Heart right ventricle (tissue), 16 donors: ENCODE measurements around the gene ATP13A4. TPM values are rescaled to one million over a fixed set of nuclear protein-coding genes. Genes with fewer than 3 reads are reported as not detected.

Experiments
- ATAC-seq, 8 donors: fragments of 200-7000 bp; cut with Tn5 transposase; one replicate each; pipeline ENCODE4 v1.9.1; 2020; ENCODE audit warnings: mild to moderate bottlenecking in 8 of 8, moderate library complexity in 8 of 8, moderate number of reproducible peaks in 1 of 8
- DNase-seq, 2 donors: peaks; one replicate each; pipeline ENCODE4 v3.0.0-alpha.2; 2020
- H3K27ac ChIP-seq, 10 donors: fragments of 200-600 bp; sonication (generic) in 2 of 10; one replicate each; pipeline versions ENCODE4 v1.5.0 to v1.8.0; 2020 to 2022; ENCODE audit warnings: mild to moderate bottlenecking in 3 of 10
- H3K27me3 ChIP-seq, 7 donors: fragments of 200-600 bp; one replicate each; pipeline ENCODE4 v1.8.0; 2021 to 2022; ENCODE audit warnings: mild to moderate bottlenecking in 2 of 7
- H3K36me3 ChIP-seq, 9 donors: fragments of 200-600 bp; sonication (generic) in 1 of 9; one replicate each; pipeline versions ENCODE4 v1.5.0 to v1.8.0; 2020 to 2022; ENCODE audit warnings: mild to moderate bottlenecking in 2 of 9
- H3K4me1 ChIP-seq, 9 donors: fragments of 200-600 bp; sonication (generic) in 1 of 9; one replicate each; pipeline versions ENCODE4 v1.5.0 to v1.8.0; 2020 to 2022; ENCODE audit warnings: mild to moderate bottlenecking in 4 of 9
- H3K4me3 ChIP-seq, 10 donors: fragments of 200-600 bp; sonication (generic) in 2 of 10; one replicate each; pipeline versions ENCODE4 v1.5.0 to v1.8.0; 2020 to 2022; ENCODE audit warnings: mild to moderate bottlenecking in 7 of 10, moderate library complexity in 2 of 10
- H3K9me3 ChIP-seq, 11 donors: fragments of 200-600 bp in 10 of 11; sonication (generic) in 2 of 11; one replicate each; pipeline versions ENCODE4 v1.5.0 to v1.8.0; 2013 to 2022; ENCODE audit warnings: mild to moderate bottlenecking in 2 of 11, control low read depth in 1 of 11, moderate library complexity in 1 of 11
- CTCF ChIP-seq, 9 donors: fragments of 200-600 bp; sonication (generic) in 2 of 9; IDR thresholded peaks; one replicate each; pipeline versions ENCODE4 v1.5.0 to v1.8.0; 2021 to 2022; ENCODE audit warnings: antibody characterized with exemption in 9 of 9, mild to moderate bottlenecking in 5 of 9, moderate library complexity in 1 of 9
- WGBS, 2 donors: extraction: QIAGEN DNeasy Blood & Tissue Kit; methylation state at CpG; one replicate each; pipeline ENCODE4 v1.1.7; 2013; ENCODE audit warnings: inconsistent platforms in 1 of 2; 5-methylcytosine and 5-hydroxymethylcytosine counted together
- intact Hi-C, 10 donors: fragments of 100-400 bp; cut with DNase I; formaldehyde crosslinking; loops; one replicate each; pipeline versions ENCODE4 v1.11.1 to v1.14.2; 2022
- polyA plus RNA-seq, 2 donors: library from polyadenylated mRNA; stranded (reverse); fragments of 200-250 nt; gene quantifications; one replicate each; pipeline ENCODE4 v1.2.3, GENCODE V29; 2013
- total RNA-seq, 10 donors: library from RNA; stranded (reverse); fragmentation: NEBNext Ultra II Directional in 3 of 10; extraction: Animal tissue kit (Norgen Biotek cat#: 25700) in 3 of 10; gene quantifications; one replicate each; pipeline versions ENCODE4 v1.2.1 to v1.2.4, GENCODE V29; 2021 to 2023
- donor health status: Arrhythmogenic right ventricular cardiomyopathy.
- donor health status: ischemic (EF 13 %, LVEDD 7.1; RV severe dilation, severe dysfunction).
- donor health status: healthy with polysubstance abuse.
- donor health status: DM: no; HTN: yes; CAD: no.
- donor health status: DM: no; HTN: no; CAD: no.
- donor health status: ischemic (EF 25% LVEDD 6.9; RV normal size, moderate dysfunction).
- donor health status: ischemic (EF 25% LVEDD 5.7; RV mildly dilated, moderate dysfunction).
- donor health status: healthy.
- donor health status: DM: yes; HTN: yes; CAD: no.
- donor health status: Ischemic cardiomyopathy.
- donor health status: ischemic (EF 35%, LVEDD 5.7; RV mildly dilated, moderate dysfunction).
- donor health status: nonischemic (EF 11% LVEDD 7.7; RV severe dilation, severe dysfunction).
- donor health status: DM: yes; HTN: yes; CAD: no.
- donor health status: PGD.
- donor health status: ischemic (EF 29% LVEDD 5.4; RV normal size, mild dysfunction).
- donor health status: nonischemic (EF 23%, LVEDD 6.1; RV moderate dilation, normal function).

The ATP13A4 gene
- total and polyA plus RNA-seq, 12 donors: 0.01 to 0.52 (median 0.19) TPM; not detected in 2

DNA sequence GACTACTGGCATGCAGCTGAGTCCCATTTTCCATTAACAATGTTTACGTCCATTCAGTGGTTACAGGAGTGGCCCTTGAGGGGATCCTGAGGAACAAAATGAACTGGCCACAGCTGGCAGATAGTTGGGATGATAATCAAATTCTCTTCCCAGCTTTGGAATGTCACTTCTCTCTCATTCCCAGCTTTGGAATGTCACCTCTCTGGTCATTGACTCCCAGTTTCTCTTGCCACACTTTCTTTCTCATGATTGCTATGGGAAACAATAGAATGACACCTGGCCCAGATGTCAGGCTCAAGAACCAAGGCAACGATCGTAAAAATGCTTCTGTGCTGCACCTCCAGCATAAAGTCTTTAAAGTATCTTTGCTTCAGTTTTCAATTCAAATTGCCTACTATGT is 34.0 kb downstream of the ATP13A4 start:
- Histone ChIP-seq H3K4me3 (no peak overlapping the region), H3K4me1 (no peaks in the 10 kb centered on the region), H3K27me3 (no peaks in the 10 kb centered on the region), H3K9me3 (no peaks in the 10 kb centered on the region), H3K36me3 (no peaks in the 10 kb centered on the region), H3K27ac (no peak overlapping the region)
- intact Hi-C loops: no loop called here
- WGBS, 2 donors: 68 to 86% methylated on average over 3 of the region's 3 CpGs
- ATAC-seq (no peak), DNase-seq (no peak)
- no peak for TF ChIP-seq CTCF (IDR thresholded peaks at IDR 0.05)

DNA sequence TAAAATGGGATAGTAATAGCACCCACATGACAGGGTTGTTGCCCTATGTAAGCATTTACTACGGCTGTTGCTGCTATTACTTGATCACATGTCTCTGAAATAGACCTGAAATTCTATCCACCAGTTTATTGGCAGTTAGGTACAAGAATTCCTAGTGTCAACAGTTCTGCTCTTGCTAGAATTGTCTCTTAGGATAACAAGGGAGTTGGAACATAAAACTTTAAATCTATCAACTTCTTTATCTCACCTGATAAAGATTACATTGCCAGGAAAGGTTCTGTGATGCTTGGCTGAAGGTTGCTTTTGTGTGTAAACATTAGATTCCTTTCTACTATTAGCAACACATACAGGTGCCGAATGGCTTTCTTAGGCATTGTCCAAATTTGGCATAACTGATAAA is 38.7 kb downstream of the ATP13A4 start:
- H3K27ac ChIP-seq: no peak overlapping the region
- DNase-seq (no peak), ATAC-seq (no peak)
- no peaks in the 10 kb centered on the region for H3K36me3 ChIP-seq
- no peaks in the 10 kb centered on the region for H3K9me3 ChIP-seq
- H3K27me3 ChIP-seq: peaks cover 0 to 3% (median 0%) of the 10 kb centered on the region in 7 donors
- 73 to 75% methylated on average over 2 of the region's 2 CpGs for WGBS, 2 donors
- no peak for TF ChIP-seq CTCF (IDR thresholded peaks at IDR 0.05)
- intact Hi-C loops: no loop called here
- no peaks in the 10 kb centered on the region for H3K4me1 ChIP-seq
- H3K4me3 ChIP-seq: no peak overlapping the region

DNA sequence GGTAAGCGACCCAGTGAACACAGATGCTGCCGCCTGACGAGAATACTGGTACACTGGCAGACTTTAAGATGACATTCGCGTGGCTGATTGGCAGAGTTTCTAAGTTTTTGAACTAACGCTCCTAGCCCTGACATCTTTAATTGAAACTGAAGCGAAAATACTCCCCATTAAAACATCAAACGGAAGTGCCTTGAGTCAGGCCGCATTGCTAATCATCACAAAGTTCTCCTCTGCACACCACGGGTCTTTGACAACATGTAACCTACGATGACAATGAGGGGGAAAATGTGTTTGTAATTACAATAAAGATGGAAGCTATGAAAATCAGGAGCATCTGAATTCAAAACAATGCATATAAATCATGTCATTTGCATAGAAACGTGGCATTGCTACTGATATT is 44.5 kb downstream of the ATP13A4 start:
- WGBS, 2 donors: 80 to 83% methylated on average over 12 of the region's 12 CpGs
- Histone ChIP-seq H3K4me3 (no peak overlapping the region), H3K4me1 (no peaks in the 10 kb centered on the region), H3K27ac (no peak overlapping the region), H3K9me3 (no peaks in the 10 kb centered on the region), H3K27me3 (peaks cover 0 to 6% (median 0%) of the 10 kb centered on the region in 7 donors), H3K36me3 (no peaks in the 10 kb centered on the region)
- no peak for TF ChIP-seq CTCF (IDR thresholded peaks at IDR 0.05)
- DNase-seq (no peak), ATAC-seq (no peak)
- intact Hi-C loops: no loop called here

- TF ChIP-seq CTCF (IDR thresholded peaks at IDR 0.05): no peak
- Histone ChIP-seq H3K9me3 (no peaks in the 10 kb centered on the region), H3K36me3 (no peaks in the 10 kb centered on the region), H3K4me3 (no peak overlapping the region), H3K27me3 (peaks cover 0 to 6% (median 0%) of the 10 kb centered on the region in 7 donors), H3K4me1 (no peaks in the 10 kb centered on the region), H3K27ac (no peak overlapping the region)
- 87 to 90% methylated on average over 4 of the region's 4 CpGs for WGBS, 2 donors
- intact Hi-C loops: no loop called here
- DNase-seq (no peak), ATAC-seq (no peak)
Measured at GRCh38 chr3:193509103-193509965, 45.4 kb downstream of the ATP13A4 start.
